H1 (cell line): ENCODE results near the gene TRIM56. TPM values are rescaled to one million over a fixed set of nuclear protein-coding genes. Genes with fewer than 3 reads are reported as not detected.
"Not testable (repeated sequence)": the region's sequence is repeated elsewhere in the genome, so short reads cannot be mapped to it uniquely, and the experiment has no call there.

Experiments used
- CTCF ChIA-PET: fragments of 300-600 bp; sonication (Branson Sonifier 250); formaldehyde crosslinking; loops from one replicate; lab custom pipeline; 2021; ENCODE audit not compliant: partially characterized antibody; lab: Charles Lee
- POLR2A ChIA-PET: fragments of 300-600 bp; sonication (Branson Sonifier 250); formaldehyde crosslinking; loops from one replicate; lab custom pipeline; 2021; ENCODE audit warnings: inconsistent platforms; ENCODE audit not compliant: partially characterized antibody; lab: Charles Lee
- DNase-seq, 2 experiments: peaks; one replicate each; pipeline versions ENCODE4 v3.0.0 to v3.0.0-alpha.2; 2010 to 2022; ENCODE audit warnings: low spot score in 2 of 2, low read depth in 1 of 2, mixed read lengths in 1 of 2
- FAIRE-seq: peaks from 2 replicates; lab custom pipeline; 2011; peaks lifted over from hg19 to GRCh38; lab: Jason Lieb, UNC
- H2AFZ ChIP-seq: 2 replicates; pipeline ENCODE4 v1.8.1; 2012; ENCODE audit warnings: low read length, inconsistent platforms
- H2AK5ac ChIP-seq: 2 replicates; pipeline ENCODE4 v1.6.1; 2013; ENCODE audit warnings: low read depth, low read length
- H2BK120ac ChIP-seq: replicated peaks from 2 replicates; pipeline ENCODE3; 2013; ENCODE audit warnings: low read depth, low read length, inconsistent platforms
- H2BK12ac ChIP-seq: 2 replicates; pipeline ENCODE4 v1.6.1; 2013; ENCODE audit warnings: low read depth, low read length
- H2BK15ac ChIP-seq: 2 replicates; pipeline ENCODE4 v1.6.1; 2013; ENCODE audit warnings: low read length
- H2BK20ac ChIP-seq: 2 replicates; pipeline ENCODE4 v1.6.1; 2013; ENCODE audit warnings: low read length
- H2BK5ac ChIP-seq: 2 replicates; pipeline ENCODE4 v1.6.1; 2013; ENCODE audit warnings: low read depth, low read length
- H3K14ac ChIP-seq: 2 replicates; pipeline ENCODE4 v1.6.1; 2013; ENCODE audit warnings: inconsistent platforms; ENCODE audit not compliant: insufficient read length
- H3K18ac ChIP-seq: 2 replicates; pipeline ENCODE4 v1.6.1; 2013; ENCODE audit warnings: low read length; ENCODE audit errors: extremely low read depth
- H3K23ac ChIP-seq: 2 replicates; pipeline ENCODE4 v1.6.1; 2013; ENCODE audit warnings: inconsistent platforms; ENCODE audit not compliant: insufficient read length
- H3K23me2 ChIP-seq: 2 replicates; pipeline ENCODE4 v1.6.1; 2013; ENCODE audit warnings: low read depth, low read length
- H3K27ac ChIP-seq: 2 replicates; pipeline ENCODE4 v1.6.1; 2011; ENCODE audit warnings: low read depth, low read length, inconsistent platforms
- H3K27me3 ChIP-seq, 4 experiments: replicated peaks in 1 of 4; 1 replicate in 1 of 4; 2 replicates in 3 of 4; pipeline versions ENCODE4 v1.6.1 to v1.8.1; 2011 to 2013; ENCODE audit warnings: low read length in 3 of 4, mild to moderate bottlenecking in 3 of 4, inconsistent platforms in 2 of 4, mixed read lengths in 2 of 4, moderate library complexity in 1 of 4; ENCODE audit not compliant: control insufficient read depth in 3 of 4, insufficient read depth in 3 of 4; ENCODE audit errors: extremely low read depth in 1 of 4
- H3K36me3 ChIP-seq, 4 experiments: 2 replicates each; pipeline versions ENCODE4 v1.6.1 to v1.8.1; 2011 to 2013; ENCODE audit warnings: mild to moderate bottlenecking in 4 of 4, low read length in 3 of 4, moderate library complexity in 2 of 4, control low read depth in 1 of 4, inconsistent platforms in 1 of 4; ENCODE audit not compliant: insufficient read depth in 4 of 4, control insufficient read depth in 2 of 4
- H3K4ac ChIP-seq: replicated peaks from 2 replicates; pipeline ENCODE3; 2013; ENCODE audit warnings: low read length, low read depth, mixed read lengths, inconsistent platforms; ENCODE audit not compliant: insufficient read length
- H3K4me1 ChIP-seq, 4 experiments: replicated peaks in 1 of 4; 1 replicate in 1 of 4; 2 replicates in 3 of 4; pipeline versions ENCODE4 v1.6.1 to v1.8.1; 2011 to 2013; ENCODE audit warnings: low read length in 3 of 4, inconsistent platforms in 2 of 4, mixed read lengths in 1 of 4; ENCODE audit not compliant: insufficient read depth in 4 of 4, control insufficient read depth in 3 of 4
- H3K4me2 ChIP-seq, 2 experiments: 2 replicates each; pipeline versions ENCODE4 v1.6.1 to v1.8.1; 2011 to 2013; ENCODE audit warnings: low read depth in 2 of 2, low read length in 2 of 2, control low read depth in 1 of 2, inconsistent platforms in 1 of 2, mild to moderate bottlenecking in 1 of 2; ENCODE audit not compliant: insufficient read depth in 1 of 2
- H3K4me3 ChIP-seq, 4 experiments: fragments of 200-600, 300-600 bp in 1 of 4; sonication (generic), shearing (Covaris generic), sonication (Bioruptor Twin) in 1 of 4; 2 replicates each; pipeline versions ENCODE4 v1.5.1 to v1.8.1; 2011 to 2016; ENCODE audit warnings: low read length in 4 of 4, low read depth in 3 of 4, control low read depth in 2 of 4, inconsistent platforms in 2 of 4, mild to moderate bottlenecking in 2 of 4, mixed read lengths in 1 of 4, moderate library complexity in 1 of 4; ENCODE audit not compliant: insufficient read depth in 2 of 4; ENCODE audit errors: extremely low read depth in 1 of 4
- H3K56ac ChIP-seq: replicated peaks from 2 replicates; pipeline ENCODE3; 2013; ENCODE audit warnings: low read depth, mild to moderate bottlenecking, mixed read lengths, low read length, inconsistent platforms; ENCODE audit not compliant: insufficient read length
- H3K79me1 ChIP-seq: 2 replicates; pipeline ENCODE4 v1.6.1; 2013; ENCODE audit warnings: low read depth, low read length, control low read depth
- H3K79me2 ChIP-seq, 2 experiments: 2 replicates each; pipeline versions ENCODE4 v1.6.1 to v1.8.1; 2012 to 2013; ENCODE audit warnings: low read length in 2 of 2, mild to moderate bottlenecking in 2 of 2, inconsistent platforms in 1 of 2; ENCODE audit not compliant: insufficient read depth in 2 of 2, control insufficient read depth in 1 of 2
- H3K9ac ChIP-seq, 4 experiments: replicated peaks in 1 of 4; 1 replicate in 1 of 4; 2 replicates in 3 of 4; pipeline versions ENCODE4 v1.6.1 to v1.8.1; 2011 to 2013; ENCODE audit warnings: low read depth in 3 of 4, low read length in 3 of 4, control low read depth in 2 of 4, mild to moderate bottlenecking in 2 of 4, moderate library complexity in 2 of 4, inconsistent platforms in 1 of 4; ENCODE audit errors: extremely low read depth in 1 of 4
- H3K9me3 ChIP-seq, 2 experiments: 2 replicates each; pipeline versions ENCODE4 v1.6.1 to v1.8.1; 2012 to 2013; ENCODE audit warnings: mild to moderate bottlenecking in 2 of 2, moderate library complexity in 2 of 2, control low read depth in 1 of 2, inconsistent platforms in 1 of 2, low read depth in 1 of 2, low read length in 1 of 2, mixed read lengths in 1 of 2; ENCODE audit not compliant: insufficient read depth in 2 of 2
- H4K20me1 ChIP-seq, 2 experiments: replicated peaks in 1 of 2; 2 replicates each; pipeline versions ENCODE3 to v1.8.1; 2011 to 2013; ENCODE audit warnings: inconsistent platforms in 2 of 2, low read length in 2 of 2, mild to moderate bottlenecking in 1 of 2; ENCODE audit not compliant: insufficient read depth in 2 of 2, control insufficient read depth in 1 of 2
- H4K5ac ChIP-seq: 2 replicates; pipeline ENCODE4 v1.6.1; 2013; ENCODE audit warnings: low read length, low read depth, mixed read lengths, inconsistent platforms; ENCODE audit not compliant: insufficient read length
- H4K8ac ChIP-seq: 2 replicates; pipeline ENCODE4 v1.8.0; 2013; ENCODE audit warnings: mild to moderate bottlenecking, moderate library complexity, low read length, inconsistent platforms; ENCODE audit not compliant: insufficient read depth; ENCODE audit errors: extremely low read depth
- H4K91ac ChIP-seq: replicated peaks from 2 replicates; pipeline ENCODE3; 2013; ENCODE audit warnings: low read length, mixed read lengths, inconsistent platforms; ENCODE audit not compliant: insufficient read length
- WGBS, 2 experiments: shearing (Covaris generic) in 1 of 2; methylation state at CpG; one replicate each; pipeline versions ENCODE4 v1.1.6 to v1.1.7; 2013 to 2015; ENCODE audit warnings: low lambda C conversion rate in 2 of 2, mixed read lengths in 2 of 2, inconsistent platforms in 1 of 2, low coverage in 1 of 2, missing lambda C conversion rate in 1 of 2; ENCODE audit not compliant: insufficient replicate concordance in 2 of 2, insufficient coverage in 1 of 2, insufficient read length in 1 of 2; ENCODE audit errors: extremely low coverage in 1 of 2, missing lambda C conversion rate in 1 of 2; 5-methylcytosine and 5-hydroxymethylcytosine counted together
- polyA plus RNA-seq, 7 experiments: library from polyadenylated mRNA; depleted of rRNA in 3 of 7; stranded (reverse) in 5 of 7; unstranded in 2 of 7; fragments of >200 nt in 5 of 7; fragments of 200-250 nt in 2 of 7; gene quantifications; 1 replicate in 5 of 7; 2 replicates in 1 of 7; 4 replicates in 1 of 7; pipeline versions ENCODE4 v1.2.1 to v1.2.3, GENCODE V29; 2011 to 2013; ENCODE audit warnings: missing spikeins in 2 of 7, mixed read lengths in 2 of 7
- total RNA-seq: library from RNA; stranded (reverse); fragmentation: NEBNext Ultra II Directional; extraction: Animal tissue kit (Norgen Biotek cat#: 25700); gene quantifications from 2 replicates; pipeline ENCODE4 v1.2.1, GENCODE V29; 2021

TRIM56 gene
- total and polyA plus RNA-seq, 2 of the 8 experiments (the other 6 are each of a cell fraction or from before 2014, with no cell fraction given) = 2.0 to 17.5 TPM

DNA sequence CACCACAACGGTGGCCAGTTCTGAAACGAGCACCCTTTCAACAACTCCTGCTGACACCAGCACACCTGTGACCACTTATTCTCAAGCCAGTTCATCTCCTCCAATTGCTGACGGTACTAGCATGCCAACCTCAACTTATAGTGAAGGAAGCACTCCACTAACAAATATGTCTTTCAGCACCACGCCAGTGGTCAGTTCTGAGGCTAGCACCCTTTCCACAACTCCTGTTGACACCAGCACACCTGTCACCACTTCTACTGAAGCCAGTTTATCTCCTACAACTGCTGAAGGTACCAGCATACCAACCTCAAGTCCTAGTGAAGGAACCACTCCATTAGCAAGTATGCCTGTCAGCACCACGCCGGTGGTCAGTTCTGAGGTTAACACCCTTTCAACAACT is 44.0 kb upstream of the TRIM56 start:
- not testable (repeated sequence) for H3K27me3 ChIP-seq, H3K23me2 ChIP-seq, H2BK20ac ChIP-seq

More for the DNA sequence above, 44.0 kb upstream of the TRIM56 start:
- POLR2A ChIA-PET, H2BK5ac ChIP-seq, H3K18ac ChIP-seq, H3K36me3 ChIP-seq, H2BK15ac ChIP-seq, FAIRE-seq, DNase-seq, H2AFZ ChIP-seq, H3K14ac ChIP-seq, H2AK5ac ChIP-seq, CTCF ChIA-PET, H3K23ac ChIP-seq, H3K79me1 ChIP-seq, H4K20me1 ChIP-seq, H3K27ac ChIP-seq, H3K4me2 ChIP-seq, H4K91ac ChIP-seq, H3K79me2 ChIP-seq, H3K4ac ChIP-seq, H3K4me3 ChIP-seq, H2BK120ac ChIP-seq, H3K4me1 ChIP-seq, H2BK12ac ChIP-seq, H3K56ac ChIP-seq, H3K9ac ChIP-seq, H4K8ac ChIP-seq, H4K5ac ChIP-seq: not testable (repeated sequence)
- WGBS, 2 experiments = 81% methylated on average over 6 of the region's 6 CpGs; no CpG with 5 or more reads in 1 of the 2 experiments
- H3K9me3 ChIP-seq = peaks cover 3 to 12% of the 10 kb centered on the region in 2 experiments; a peak in 1 of 4 replicates
